SK-N-SH treated with all-trans-retinoic acid at 6 μM for 48 hours (cell line): ENCODE results near the gene MLX.

Experiments
- CREB5 ChIP-seq: fragments of 250-450 bp; sonication (Bioruptor Pico); IDR thresholded peaks from 2 replicates; pipeline ENCODE4 v1.5.1; 2020; ENCODE audit warnings: low read depth, mild to moderate bottlenecking, moderate library complexity
- ESRRG ChIP-seq: fragments of 250-450 bp; sonication (Bioruptor Pico); IDR thresholded peaks from 2 replicates; pipeline ENCODE4 v1.6.1; 2021; ENCODE audit warnings: mild to moderate bottlenecking
- ISL1 ChIP-seq: fragments of 250-450 bp; sonication (Bioruptor Pico); IDR thresholded peaks from 2 replicates; pipeline ENCODE4 v2.1.2; 2022; ENCODE audit warnings: mild to moderate bottlenecking, moderate library complexity
- OSR1 ChIP-seq: fragments of 250-450 bp; sonication (Bioruptor Pico); IDR thresholded peaks from 2 replicates; pipeline ENCODE4 v1.8.0; 2022; ENCODE audit warnings: moderate library complexity, mild to moderate bottlenecking, inconsistent platforms
- PATZ1 ChIP-seq: fragments of 250-450 bp; sonication (Bioruptor Pico); IDR thresholded peaks from 2 replicates; pipeline ENCODE4 v1.8.0; 2020; ENCODE audit warnings: mild to moderate bottlenecking, moderate library complexity, borderline replicate concordance
- POU6F1 ChIP-seq: fragments of 250-450 bp; sonication (Bioruptor Pico); IDR thresholded peaks from 2 replicates; pipeline ENCODE4 v1.8.0; 2021; ENCODE audit warnings: low read depth, mild to moderate bottlenecking, moderate library complexity, borderline replicate concordance
- RARB ChIP-seq: fragments of 250-450 bp; sonication (Bioruptor Pico); IDR thresholded peaks from 2 replicates; pipeline ENCODE4 v1.8.0; 2021; ENCODE audit warnings: mild to moderate bottlenecking, moderate library complexity
- TCF4 ChIP-seq: fragments of 250-450 bp; sonication (Bioruptor Pico); IDR thresholded peaks from 2 replicates; pipeline ENCODE4 v1.8.0; 2021; ENCODE audit warnings: mild to moderate bottlenecking, moderate library complexity, borderline replicate concordance
- TOX ChIP-seq: fragments of 250-450 bp; sonication (Bioruptor Pico); IDR thresholded peaks from 2 replicates; pipeline ENCODE4 v1.8.0; 2021; ENCODE audit warnings: mild to moderate bottlenecking, moderate library complexity, borderline replicate concordance
- TSHZ2 ChIP-seq: fragments of 250-450 bp; sonication (Bioruptor Pico); IDR thresholded peaks from 2 replicates; pipeline ENCODE4 v1.5.0; 2020; ENCODE audit warnings: mild to moderate bottlenecking, moderate library complexity
- ZFP3 ChIP-seq: fragments of 250-450 bp; sonication (Bioruptor Pico); IDR thresholded peaks from 2 replicates; pipeline ENCODE4 v1.5.0; 2020; ENCODE audit warnings: mild to moderate bottlenecking, moderate library complexity

- TF ChIP-seq TOX (CRISPR knock-in tag) (no peak), ISL1 (CRISPR knock-in tag) (no peak), ESRRG (CRISPR knock-in tag) (no peak), RARB (no peak), TCF4 (CRISPR knock-in tag) (no peak), POU6F1 (CRISPR knock-in tag) (no peak), PATZ1 (no peak), TSHZ2 (CRISPR knock-in tag) (no peak), OSR1 (CRISPR knock-in tag) (no peak), CREB5 (CRISPR knock-in tag) (no peak), ZFP3 (no peak)
Observed at GRCh38 chr17:42612013-42612412, 45.1 kb downstream of the MLX start.
